IMR-90 (cell line): Measurements from ENCODE around the gene ANKRD22. TPM values are rescaled to one million over a fixed set of nuclear protein-coding genes. Genes with fewer than 3 reads are reported as not detected.

ENCODE experiments used
- ATAC-seq: fragments of 200-7000 bp; cut with Tn5 transposase; 2 replicates; pipeline ENCODE4 v1.9.1; 2020; ENCODE audit warnings: low read depth, mild to moderate bottlenecking, moderate library complexity
- BruUV-seq: library from RNA; stranded (reverse); fragments of 400-500 nt; replicated peaks from 2 replicates; lab custom pipeline; 2021; lab: Mats Ljungman, UMichigan
- CTCF ChIA-PET: fragments of 300-600 bp; formaldehyde crosslinking; extraction: SDS; loops from one replicate; lab custom pipeline; 2021; ENCODE audit warnings: antibody characterized with exemption; lab: Yijun Ruan, JAX
- POLR2A ChIA-PET: fragments of 300-600 bp; sonication (Branson Sonifier 250); formaldehyde crosslinking; loops from one replicate; lab custom pipeline; 2022; ENCODE audit warnings: antibody characterized with exemption; ENCODE audit not compliant: unreplicated experiment; lab: Charles Lee
- DNase-seq: peaks from one replicate; pipeline ENCODE4 v3.0.0; 2013
- H2AFZ ChIP-seq: replicated peaks from 2 replicates; pipeline ENCODE3; 2013; ENCODE audit warnings: low read length, mild to moderate bottlenecking; ENCODE audit not compliant: poor library complexity
- H2AK5ac ChIP-seq: 2 replicates; pipeline ENCODE4 v1.6.1; 2013; ENCODE audit warnings: low read depth, low read length, inconsistent platforms
- H2AK9ac ChIP-seq: replicated peaks from 2 replicates; pipeline ENCODE3; 2013; ENCODE audit warnings: mild to moderate bottlenecking, low read depth, low read length, moderate library complexity; ENCODE audit not compliant: poor library complexity
- H2BK120ac ChIP-seq: 2 replicates; pipeline ENCODE4 v1.6.1; 2013; ENCODE audit warnings: low read depth, low read length, inconsistent platforms
- H2BK15ac ChIP-seq: 3 replicates; pipeline ENCODE4 v1.6.1; 2013; ENCODE audit warnings: low read depth, low read length, inconsistent platforms
- H2BK20ac ChIP-seq: 2 replicates; pipeline ENCODE4 v1.6.1; 2013; ENCODE audit warnings: low read depth, mild to moderate bottlenecking, inconsistent platforms, low read length, moderate library complexity
- H2BK5ac ChIP-seq: 2 replicates; pipeline ENCODE4 v1.6.1; 2013; ENCODE audit warnings: mild to moderate bottlenecking, low read depth, low read length, inconsistent platforms; ENCODE audit not compliant: poor library complexity, severe bottlenecking
- H3K14ac ChIP-seq: replicated peaks from 2 replicates; pipeline ENCODE4 v1.6.1; 2013; ENCODE audit warnings: low read depth, low read length, inconsistent platforms
- H3K18ac ChIP-seq: 2 replicates; pipeline ENCODE4 v1.6.1; 2013; ENCODE audit warnings: low read depth, low read length, control low read depth
- H3K23ac ChIP-seq: 2 replicates; pipeline ENCODE4 v1.6.1; 2013; ENCODE audit warnings: low read depth, low read length, inconsistent platforms
- H3K27ac ChIP-seq: 2 replicates; pipeline ENCODE4 v1.5.1; 2013; ENCODE audit warnings: mild to moderate bottlenecking, control low read depth, low read length; ENCODE audit not compliant: insufficient read depth
- H3K27me3 ChIP-seq: 2 replicates; pipeline ENCODE4 v1.6.1; 2013; ENCODE audit warnings: low read length; ENCODE audit not compliant: control insufficient read depth, insufficient read depth
- H3K36me3 ChIP-seq: 2 replicates; pipeline ENCODE4 v1.6.1; 2013; ENCODE audit warnings: low read length, mixed read lengths; ENCODE audit not compliant: control insufficient read depth, insufficient read depth
- H3K4ac ChIP-seq: 2 replicates; pipeline ENCODE4 v1.6.1; 2013; ENCODE audit warnings: low read depth, low read length, inconsistent platforms
- H3K4me1 ChIP-seq: 2 replicates; pipeline ENCODE4 v1.6.1; 2013; ENCODE audit warnings: low read length, mixed read lengths; ENCODE audit not compliant: control insufficient read depth, insufficient read depth
- H3K4me2 ChIP-seq: 2 replicates; pipeline ENCODE4 v1.6.1; 2013; ENCODE audit warnings: low read depth, mild to moderate bottlenecking, control low read depth, low read length, moderate library complexity
- H3K4me3 ChIP-seq: 2 replicates; pipeline ENCODE4 v1.5.1; 2013; ENCODE audit warnings: low read depth, mild to moderate bottlenecking, control low read depth, low read length, moderate library complexity; ENCODE audit not compliant: insufficient read depth
- H3K56ac ChIP-seq: 2 replicates; pipeline ENCODE4 v1.6.1; 2013; ENCODE audit warnings: low read length, inconsistent platforms; ENCODE audit not compliant: insufficient read depth; ENCODE audit errors: extremely low read depth
- H3K79me1 ChIP-seq, 2 experiments: 2 replicates each; pipeline ENCODE4 v1.6.1; 2013; ENCODE audit warnings: low read length in 2 of 2, inconsistent platforms in 1 of 2, low read depth in 1 of 2
- H3K9ac ChIP-seq: 2 replicates; pipeline ENCODE4 v1.6.1; 2013; ENCODE audit warnings: low read depth, low read length, control low read depth
- H3K9me1 ChIP-seq: 2 replicates; pipeline ENCODE4 v1.6.1; 2013; ENCODE audit warnings: low read length, inconsistent platforms; ENCODE audit not compliant: insufficient read depth
- H3K9me3 ChIP-seq: 2 replicates; pipeline ENCODE4 v1.6.1; 2013; ENCODE audit warnings: low read length; ENCODE audit not compliant: control insufficient read depth, insufficient read depth
- H4K20me1 ChIP-seq: 2 replicates; pipeline ENCODE4 v1.6.1; 2013; ENCODE audit warnings: low read length, inconsistent platforms; ENCODE audit not compliant: insufficient read depth
- H4K5ac ChIP-seq: 2 replicates; pipeline ENCODE4 v1.6.1; 2013; ENCODE audit warnings: mild to moderate bottlenecking, low read depth, low read length, control low read depth
- H4K8ac ChIP-seq, 2 experiments: 2 replicates each; pipeline ENCODE4 v1.6.1; 2013; ENCODE audit warnings: low read depth in 2 of 2, low read length in 2 of 2, control low read depth in 1 of 2, inconsistent platforms in 1 of 2
- H4K91ac ChIP-seq: 2 replicates; pipeline ENCODE4 v1.6.1; 2013; ENCODE audit warnings: low read depth, low read length, inconsistent platforms; ENCODE audit not compliant: insufficient read depth
- BHLHE40 ChIP-seq: fragments of 150-350 bp; IDR thresholded peaks from 2 replicates; pipeline ENCODE4 v1.6.1; 2016; ENCODE audit warnings: mild to moderate bottlenecking, low read depth, low read length
- CEBPB ChIP-seq: IDR thresholded peaks from 2 replicates; pipeline ENCODE4 v1.6.1; 2012; ENCODE audit warnings: low read depth, low read length, improper control_type of control experiment
- CHD1 ChIP-seq: IDR thresholded peaks from 2 replicates; pipeline ENCODE4 v1.6.1; 2012; ENCODE audit warnings: low read depth, low read length, improper control_type of control experiment
- CTCF ChIP-seq: conservative IDR thresholded peaks from 2 replicates; pipeline ENCODE4 v1.5.1; 2012; ENCODE audit warnings: mild to moderate bottlenecking, low read depth, low read length, improper control_type of control experiment
- ELK1 ChIP-seq: fragments of 150-350 bp; IDR thresholded peaks from 2 replicates; pipeline ENCODE4 v1.6.1; 2016; ENCODE audit warnings: low read depth, mild to moderate bottlenecking, low read length, moderate library complexity, borderline replicate concordance
- FOS ChIP-seq: fragments of 150-350 bp; IDR thresholded peaks from 2 replicates; pipeline ENCODE4 v1.6.1; 2016; ENCODE audit warnings: low read depth, low read length
- MAFK ChIP-seq: IDR thresholded peaks from 2 replicates; pipeline ENCODE4 v1.6.1; 2012; ENCODE audit warnings: low read depth, low read length, improper control_type of control experiment
- MAZ ChIP-seq: IDR thresholded peaks from 2 replicates; pipeline ENCODE4 v1.6.1; 2012; ENCODE audit warnings: low read depth, mild to moderate bottlenecking, low read length, improper control_type of control experiment, moderate library complexity, borderline replicate concordance
- MXI1 ChIP-seq: IDR thresholded peaks from 2 replicates; pipeline ENCODE4 v1.6.1; 2012; ENCODE audit warnings: low read depth, mild to moderate bottlenecking, low read length, moderate library complexity, borderline replicate concordance
- NFE2L2 ChIP-seq: fragments of 150-350 bp; IDR thresholded peaks from 2 replicates; pipeline ENCODE4 v1.6.1; 2016; ENCODE audit warnings: low read depth, mild to moderate bottlenecking, low read length
- POLR2A ChIP-seq: IDR thresholded peaks from 2 replicates; pipeline ENCODE4 v1.6.1; 2012; ENCODE audit warnings: mild to moderate bottlenecking, low read depth, low read length
- RAD21 ChIP-seq: IDR thresholded peaks from 2 replicates; pipeline ENCODE4 v1.6.1; 2012; ENCODE audit warnings: low read length, improper control_type of control experiment
- RCOR1 ChIP-seq: IDR thresholded peaks from 2 replicates; pipeline ENCODE4 v1.6.1; 2012; ENCODE audit warnings: mild to moderate bottlenecking, low read length, improper control_type of control experiment; ENCODE audit not compliant: insufficient replicate concordance
- RFX5 ChIP-seq: IDR thresholded peaks from 2 replicates; pipeline ENCODE4 v1.8.0; 2012; ENCODE audit warnings: low read depth, mild to moderate bottlenecking, low read length, moderate library complexity
- SMC3 ChIP-seq: fragments of 150-350 bp; IDR thresholded peaks from 2 replicates; pipeline ENCODE4 v1.6.1; 2016; ENCODE audit warnings: low read depth, mild to moderate bottlenecking, antibody characterized with exemption, low read length, moderate library complexity
- USF2 ChIP-seq: fragments of 150-350 bp; IDR thresholded peaks from 2 replicates; pipeline ENCODE4 v1.6.1; 2017; ENCODE audit warnings: mild to moderate bottlenecking, antibody characterized with exemption, low read length, low read depth
- WGBS, 2 experiments: methylation state at CpG; one replicate each; pipeline versions ENCODE4 v1.1.5 to v1.1.7; 2013; ENCODE audit warnings: missing lambda C conversion rate in 2 of 2; ENCODE audit not compliant: insufficient read length in 1 of 2; ENCODE audit errors: extremely low coverage in 2 of 2; 5-methylcytosine and 5-hydroxymethylcytosine counted together
- dilution Hi-C: fragments of 300-500 bp; cut with HindIII; formaldehyde crosslinking; loops from one replicate; pipeline ENCODE4 v1.14.3; 2018; ENCODE audit warnings: low sequenced_read_pairs; ENCODE audit not compliant: unreplicated experiment
- in situ Hi-C: fragments of 300-500 bp; cut with MboI; formaldehyde crosslinking; loops from 3 replicates; pipeline ENCODE4 v1.14.3; 2019; ENCODE audit warnings: low sequenced_read_pairs, inconsistent platforms, mixed read lengths
- intact Hi-C: fragments of 100-400 bp; cut with micrococcal nuclease; formaldehyde crosslinking; loops from 2 replicates; pipeline ENCODE4 v1.10.0; 2022
- polyA plus RNA-seq, 3 experiments: library from polyadenylated mRNA; depleted of rRNA; stranded (reverse); fragments of >200 nt; gene quantifications; 2 replicates each; pipeline ENCODE4 v1.2.3, GENCODE V29; 2012; ENCODE audit warnings: low replicate concordance in 1 of 3
- total RNA-seq: library from RNA; depleted of rRNA; stranded (reverse); fragments of >200 nt; gene quantifications from 2 replicates; pipeline ENCODE4 v1.2.3, GENCODE V29; 2012

Gene ANKRD22
- total and polyA plus RNA-seq, 2 of the 4 experiments (the other 2 are of a cell fraction): not detected

GRCh38 chr10:88835910-88836221 is 15.8 kb downstream of the ANKRD22 start:
- ChIA-PET POLR2A (no interaction called here), CTCF (interaction anchor here (0.6 to 3.2 kb wide), 17 partner anchors 9 to 271 kb away, joined by 3 to 36 read pairs (median 4); no protein-coding TSS in a partner anchor)
- peak overlapping the region; percentile 27; the same call in 1 of the 2 replicates for H2BK20ac ChIP-seq
- H3K56ac ChIP-seq: no peak overlapping the region
- in situ Hi-C loops (loop anchor here (5.0 to 10.0 kb wide), 2 partner anchors 101 to 389 kb away; no protein-coding TSS in a partner anchor), intact Hi-C loops (loop anchor here (1.0 to 2.0 kb wide), 3 partner anchors 29 to 151 kb away; no protein-coding TSS in a partner anchor), dilution Hi-C loops (no loop called here)
- H4K5ac ChIP-seq: no peak overlapping the region
- no peak overlapping the region for H3K23ac ChIP-seq
- H3K27ac ChIP-seq: no peak overlapping the region
- no peak overlapping the region for H3K14ac ChIP-seq
- no peak overlapping the region for H3K4me2 ChIP-seq
- H3K9ac ChIP-seq: no peak overlapping the region
- no peaks in the 10 kb centered on the region for H3K27me3 ChIP-seq
- H4K91ac ChIP-seq: no peak overlapping the region
- H2AFZ ChIP-seq: no peak overlapping the region
- WGBS, 2 experiments: no CpG with 5 or more reads among the region's 2 CpGs
- H2AK9ac ChIP-seq: no peak overlapping the region
- no peak overlapping the region for H2BK5ac ChIP-seq
- H3K36me3 ChIP-seq: no peaks in the 10 kb centered on the region
- no peak overlapping the region for H2AK5ac ChIP-seq
- no peaks in the 10 kb centered on the region for H3K4me1 ChIP-seq
- H3K9me3 ChIP-seq: no peaks in the 10 kb centered on the region
- H2BK120ac ChIP-seq: no peak overlapping the region
- no peak overlapping the region for H4K8ac ChIP-seq
- no peaks in the 10 kb centered on the region for H3K79me1 ChIP-seq
- no peak for DNase-seq
- H2BK15ac ChIP-seq: no peak overlapping the region
- TF ChIP-seq ELK1: no peak
- TF ChIP-seq POLR2A: no peak
- TF ChIP-seq CTCF: no peak
- TF ChIP-seq RFX5: no peak
- no peak for TF ChIP-seq MAZ
- TF ChIP-seq FOS: no peak
- TF ChIP-seq MAFK: no peak
- no peak for TF ChIP-seq MXI1
- TF ChIP-seq CHD1: no peak
- no peak for TF ChIP-seq NFE2L2
- TF ChIP-seq RAD21: no peak
- no peak for TF ChIP-seq SMC3
- TF ChIP-seq RCOR1: no peak
- no peak for TF ChIP-seq USF2
- TF ChIP-seq BHLHE40: no peak
- no peak for TF ChIP-seq CEBPB
- no peaks in the 10 kb centered on the region for H4K20me1 ChIP-seq
- H3K4me3 ChIP-seq: no peak overlapping the region
- H3K18ac ChIP-seq: no peak overlapping the region
- peak; percentile 18 for ATAC-seq
- H3K4ac ChIP-seq: no peak overlapping the region
- BruUV-seq: no TSS peak
- H3K9me1 ChIP-seq: no peaks in the 10 kb centered on the region
